Chondrocyte (in vitro differentiated cells): ENCODE measurements around the gene RAD9B. TPM values are rescaled to one million over a fixed set of nuclear protein-coding genes. Genes with fewer than 3 reads are reported as not detected.

Source experiments
- DNase-seq: peaks from one replicate; pipeline ENCODE4 v3.0.0; 2021; ENCODE audit warnings: mixed read lengths, low spot score
- H3K27ac Mint-ChIP-seq: one replicate; pipeline ENCODE4 v1.8.0; 2021; ENCODE audit warnings: mild to moderate bottlenecking, moderate library complexity, mixed read lengths; ENCODE audit not compliant: unreplicated experiment
- H3K27me3 Mint-ChIP-seq: 2 replicates; pipeline ENCODE4 v1.8.0; 2021; ENCODE audit warnings: low read depth, mixed read lengths
- H3K36me3 Mint-ChIP-seq: 2 replicates; pipeline ENCODE4 v1.8.0; 2021; ENCODE audit warnings: low read depth, mixed read lengths
- H3K4me1 Mint-ChIP-seq: 2 replicates; pipeline ENCODE4 v1.8.0; 2021; ENCODE audit warnings: low read depth, mild to moderate bottlenecking, mixed read lengths
- H3K4me3 Mint-ChIP-seq: one replicate; pipeline ENCODE4 v1.8.0; 2021; ENCODE audit warnings: mild to moderate bottlenecking, moderate library complexity, mixed read lengths; ENCODE audit not compliant: unreplicated experiment
- H3K9me3 Mint-ChIP-seq: 2 replicates; pipeline ENCODE4 v1.8.0; 2021; ENCODE audit warnings: low read depth, mixed read lengths
- CTCF ChIP-seq: fragments of 200-600 bp; sonication (generic); IDR thresholded peaks from 2 replicates; pipeline ENCODE4 v1.5.0; 2021; ENCODE audit warnings: antibody characterized with exemption, mild to moderate bottlenecking, moderate library complexity
- total RNA-seq: library from RNA; stranded (reverse); gene quantifications from 3 replicates; pipeline ENCODE4 v1.2.1, GENCODE V29; 2021

The RAD9B gene
- total RNA-seq, 1 donor from 2014 or later: 0.27 TPM

DNA sequence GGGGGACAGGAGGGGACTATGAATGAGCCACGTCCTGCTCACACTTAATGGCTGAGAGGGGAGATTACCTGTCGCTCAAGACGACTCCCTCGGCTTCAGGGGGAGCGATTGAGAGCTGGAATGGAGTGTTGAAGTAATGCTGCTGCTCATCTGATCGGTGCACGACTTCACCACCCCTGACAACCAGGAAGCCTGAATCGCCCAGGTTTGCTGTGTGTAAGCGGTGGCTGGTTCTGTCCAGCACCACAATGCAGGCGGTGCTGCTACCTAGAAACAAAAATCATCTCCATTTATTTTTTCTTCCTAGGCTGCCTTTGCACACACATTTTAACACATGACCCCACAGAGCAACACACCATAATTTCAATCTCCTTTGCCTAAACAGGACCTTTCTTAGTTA, 43.7 kb downstream of the RAD9B start:
- Mint-ChIP-seq H3K4me1 (peaks cover 58% of the 10 kb centered on the region), H3K27me3 (no peaks in the 10 kb centered on the region), H3K9me3 (no peaks in the 10 kb centered on the region), H3K36me3 (peaks cover 4% of the 10 kb centered on the region), H3K27ac (peak overlapping the region; percentile 74), H3K4me3 (no peak overlapping the region)
- TF ChIP-seq CTCF: no peak
- DNase-seq: no peak

- TF ChIP-seq CTCF: no peak
- Mint-ChIP-seq H3K36me3 (peaks cover 4% of the 10 kb centered on the region), H3K9me3 (no peaks in the 10 kb centered on the region), H3K4me3 (no peak overlapping the region), H3K27ac (peak overlapping the region; percentile 74), H3K4me1 (peaks cover 58% of the 10 kb centered on the region), H3K27me3 (no peaks in the 10 kb centered on the region)
- no peak for DNase-seq
These were observed 44.2 kb downstream of the RAD9B start for GRCh38 chr12:110546339-110546738.

- Mint-ChIP-seq H3K4me1 (peaks cover 58% of the 10 kb centered on the region), H3K4me3 (no peak overlapping the region), H3K27me3 (no peaks in the 10 kb centered on the region), H3K36me3 (peaks cover 4% of the 10 kb centered on the region), H3K27ac (peak overlapping the region; percentile 38), H3K9me3 (no peaks in the 10 kb centered on the region)
- no peak for DNase-seq
- TF ChIP-seq CTCF: no peak
These were observed 45.0 kb downstream of the RAD9B start for GRCh38 chr12:110547090-110547489.

DNA sequence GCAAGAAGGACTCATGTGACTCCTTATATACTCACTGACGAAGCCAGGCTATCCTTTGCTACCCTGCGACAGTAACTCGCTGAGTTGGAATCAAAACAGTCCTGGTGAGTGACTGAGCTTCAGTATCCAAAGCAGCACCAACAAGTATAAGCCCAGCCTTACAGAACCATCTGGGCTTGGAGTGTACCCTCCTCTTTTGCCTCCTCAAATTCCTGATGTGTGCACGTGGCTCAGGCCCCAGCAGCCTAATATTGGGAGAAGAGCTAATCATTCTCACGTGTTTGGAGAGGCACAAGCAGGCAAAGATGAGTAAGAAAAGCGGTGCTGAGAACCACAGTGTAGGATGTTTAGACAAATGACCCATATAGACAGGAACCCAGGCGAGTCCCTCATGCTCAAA, 46.5 kb downstream of the RAD9B start:
- TF ChIP-seq CTCF: no peak
- Mint-ChIP-seq H3K4me3 (no peak overlapping the region), H3K27ac (peak overlapping the region; percentile 53), H3K9me3 (no peaks in the 10 kb centered on the region), H3K4me1 (peaks cover 45% of the 10 kb centered on the region), H3K27me3 (no peaks in the 10 kb centered on the region), H3K36me3 (peaks cover 4% of the 10 kb centered on the region)
- no peak for DNase-seq

DNA sequence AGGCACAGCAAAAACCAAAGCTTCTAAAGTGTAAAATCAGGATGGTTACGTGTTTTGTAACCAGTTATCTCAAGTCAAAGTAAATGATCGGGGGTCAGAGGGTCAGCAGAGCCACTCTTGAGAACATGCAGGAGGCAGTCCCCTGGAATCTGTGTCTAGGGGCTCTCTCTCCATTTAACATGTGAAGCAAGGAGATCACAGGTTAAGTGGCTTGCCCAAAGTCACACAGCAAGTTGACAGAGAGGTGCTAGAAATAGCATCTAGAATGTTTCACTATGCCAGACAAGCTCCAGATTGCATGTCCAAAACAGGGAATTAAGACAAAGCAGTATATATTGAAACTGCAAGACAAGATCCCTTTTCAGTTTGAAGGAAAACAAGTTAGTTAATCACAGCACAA, 47.6 kb downstream of the RAD9B start:
- DNase-seq: no peak

More for the DNA sequence above, 47.6 kb downstream of the RAD9B start:
- Mint-ChIP-seq H3K27me3 (no peaks in the 10 kb centered on the region), H3K4me1 (peaks cover 41% of the 10 kb centered on the region), H3K4me3 (no peak overlapping the region), H3K9me3 (no peaks in the 10 kb centered on the region), H3K27ac (no peak overlapping the region), H3K36me3 (peaks cover 4% of the 10 kb centered on the region)
- no peak for TF ChIP-seq CTCF
